Measurements from ENCODE around the gene CEBPA.

Gene CEBPA

DNA sequence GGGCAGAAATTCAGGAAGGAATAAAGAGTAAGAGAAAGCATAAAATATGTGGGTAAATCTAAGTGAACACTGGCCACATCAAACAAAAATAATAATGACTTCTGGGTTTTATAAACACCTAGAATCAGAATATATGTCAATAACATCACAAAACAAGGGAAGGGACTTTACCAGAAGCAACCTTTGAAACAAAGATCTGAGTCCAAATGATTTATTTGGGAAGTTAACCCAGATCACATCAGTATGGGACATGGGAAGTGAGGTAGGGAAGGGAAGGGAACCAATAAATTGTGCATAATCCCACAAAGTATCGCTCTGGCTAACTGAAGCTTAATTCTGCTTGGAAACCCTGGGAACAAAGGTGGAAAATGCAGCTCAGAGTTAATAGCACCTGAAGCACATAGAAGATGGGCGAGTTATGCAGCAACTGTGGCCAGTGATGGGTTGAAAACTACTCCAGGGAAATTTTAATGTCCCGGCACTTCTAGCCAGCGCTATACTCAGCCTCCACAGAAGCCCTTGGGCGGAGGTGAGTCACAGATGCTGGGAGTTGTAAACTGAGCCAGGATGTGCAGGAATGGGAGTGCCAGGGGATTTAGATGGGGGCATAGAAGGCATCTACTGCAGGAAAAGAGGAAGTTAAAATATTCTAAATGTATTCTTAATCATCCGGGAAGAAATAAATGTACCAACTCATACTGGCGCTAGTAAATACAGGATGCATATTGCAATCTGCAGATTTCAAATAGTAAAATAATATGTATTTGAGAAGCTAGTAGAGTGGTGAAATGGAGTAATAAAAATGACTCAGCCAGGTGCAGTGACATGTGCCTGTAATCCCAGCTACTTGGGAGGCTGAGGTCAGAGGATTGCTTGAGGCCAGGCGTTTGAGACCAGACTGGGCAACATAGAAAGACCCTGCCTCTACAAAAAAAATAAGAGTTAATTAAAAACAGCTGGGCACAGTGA is 37.0 kb upstream of the CEBPA start:
- DNase-seq (ENCODE audit: low read depth), result no peak
- in situ Hi-C loops (cut with HindIII; ENCODE audit: low sequenced_read_pairs), result no loop called here
- TF ChIP-seq, protein P1, sequence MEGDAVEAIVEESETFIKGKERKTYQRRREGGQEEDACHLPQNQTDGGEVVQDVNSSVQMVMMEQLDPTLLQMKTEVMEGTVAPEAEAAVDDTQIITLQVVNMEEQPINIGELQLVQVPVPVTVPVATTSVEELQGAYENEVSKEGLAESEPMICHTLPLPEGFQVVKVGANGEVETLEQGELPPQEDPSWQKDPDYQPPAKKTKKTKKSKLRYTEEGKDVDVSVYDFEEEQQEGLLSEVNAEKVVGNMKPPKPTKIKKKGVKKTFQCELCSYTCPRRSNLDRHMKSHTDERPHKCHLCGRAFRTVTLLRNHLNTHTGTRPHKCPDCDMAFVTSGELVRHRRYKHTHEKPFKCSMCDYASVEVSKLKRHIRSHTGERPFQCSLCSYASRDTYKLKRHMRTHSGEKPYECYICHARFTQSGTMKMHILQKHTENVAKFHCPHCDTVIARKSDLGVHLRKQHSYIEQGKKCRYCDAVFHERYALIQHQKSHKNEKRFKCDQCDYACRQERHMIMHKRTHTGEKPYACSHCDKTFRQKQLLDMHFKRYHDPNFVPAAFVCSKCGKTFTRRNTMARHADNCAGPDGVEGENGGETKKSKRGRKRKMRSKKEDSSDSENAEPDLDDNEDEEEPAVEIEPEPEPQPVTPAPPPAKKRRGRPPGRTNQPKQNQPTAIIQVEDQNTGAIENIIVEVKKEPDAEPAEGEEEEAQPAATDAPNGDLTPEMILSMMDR (IDR thresholded peaks at IDR 0.05; ENCODE audit: low read depth, low read length, missing control alignments), result no peak
- H3K4me3 ChIP-seq (ENCODE audit: low read depth, low read length), result no peak overlapping the region

DNA sequence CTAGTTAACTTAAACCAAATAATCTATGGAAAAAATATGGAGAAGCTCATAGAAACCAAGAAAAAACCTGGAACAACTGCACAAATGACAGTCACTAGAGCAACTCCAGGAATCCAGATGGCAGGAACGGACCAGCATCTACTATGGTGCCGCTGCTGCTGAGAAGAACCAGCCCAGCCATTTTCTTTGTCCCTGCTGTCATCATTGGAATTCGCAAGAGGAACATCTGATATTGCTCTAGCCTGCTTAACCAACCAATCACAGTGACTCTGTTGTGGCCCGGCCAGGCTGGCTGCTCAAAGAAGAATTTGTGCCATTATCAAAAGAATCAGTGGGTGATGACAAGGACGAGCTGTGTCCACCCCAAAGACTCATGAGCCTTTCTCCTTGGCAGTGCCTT is 33.1 kb upstream of the CEBPA start:
- TF ChIP-seq, protein P1 (IDR thresholded peaks at IDR 0.05; ENCODE audit: low read depth, low read length, missing control alignments), result no peak
- in situ Hi-C loops (cut with HindIII; ENCODE audit: low sequenced_read_pairs), result no loop called here
- no peak overlapping the region for H3K4me3 ChIP-seq (ENCODE audit: low read depth, low read length)
- DNase-seq (ENCODE audit: low read depth), result no peak

DNA sequence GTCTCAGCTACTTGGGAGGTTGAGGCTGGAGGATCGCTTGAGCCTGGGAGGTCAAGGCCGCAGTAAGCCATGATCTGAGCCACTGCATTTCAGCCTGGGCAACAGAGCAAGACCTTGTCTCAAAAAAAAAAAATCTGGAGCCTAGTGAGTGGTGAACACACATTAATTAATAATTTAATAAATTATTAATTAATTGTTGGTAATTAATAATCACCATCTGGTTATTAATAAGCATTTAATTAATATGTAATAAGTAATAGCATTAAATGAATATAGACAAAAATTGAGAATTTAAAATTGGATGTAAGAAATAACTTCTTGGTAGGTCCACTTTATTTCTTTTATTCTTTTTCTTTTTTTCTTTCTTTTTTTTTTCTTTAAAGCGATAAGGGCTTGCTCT is 31.9 kb upstream of the CEBPA start:
- H3K4me3 ChIP-seq (ENCODE audit: low read depth, low read length), result no peak overlapping the region
- no peak for DNase-seq (ENCODE audit: low read depth)
- TF ChIP-seq, protein P1 (IDR thresholded peaks at IDR 0.05; ENCODE audit: low read depth, low read length, missing control alignments), result no peak
- in situ Hi-C loops (cut with HindIII; ENCODE audit: low sequenced_read_pairs), result no loop called here

DNA sequence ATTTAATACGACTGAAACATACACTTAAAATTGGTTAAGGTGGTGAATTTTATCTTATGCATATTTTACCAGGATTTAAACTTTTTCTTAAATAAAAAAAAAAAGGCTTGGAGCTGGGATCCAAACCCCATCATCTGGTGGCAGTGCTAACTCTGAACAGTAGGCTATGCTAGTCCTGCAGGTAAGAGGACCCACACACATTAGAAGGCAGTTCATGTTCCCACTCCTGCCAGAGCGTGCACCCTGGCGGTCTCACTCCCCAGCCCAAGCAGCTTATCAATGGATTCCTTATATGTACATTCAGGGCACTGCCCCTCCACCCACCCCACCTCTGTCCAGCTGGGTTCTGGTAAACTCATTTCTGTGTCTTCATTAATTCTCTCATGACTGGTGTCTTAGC is 31.3 kb upstream of the CEBPA start:
- no peak for DNase-seq (ENCODE audit: low read depth)
- TF ChIP-seq, protein P1 (IDR thresholded peaks at IDR 0.05; ENCODE audit: low read depth, low read length, missing control alignments), result no peak
- in situ Hi-C loops (cut with HindIII; ENCODE audit: low sequenced_read_pairs), result no loop called here
- no peak overlapping the region for H3K4me3 ChIP-seq (ENCODE audit: low read depth, low read length)

DNA sequence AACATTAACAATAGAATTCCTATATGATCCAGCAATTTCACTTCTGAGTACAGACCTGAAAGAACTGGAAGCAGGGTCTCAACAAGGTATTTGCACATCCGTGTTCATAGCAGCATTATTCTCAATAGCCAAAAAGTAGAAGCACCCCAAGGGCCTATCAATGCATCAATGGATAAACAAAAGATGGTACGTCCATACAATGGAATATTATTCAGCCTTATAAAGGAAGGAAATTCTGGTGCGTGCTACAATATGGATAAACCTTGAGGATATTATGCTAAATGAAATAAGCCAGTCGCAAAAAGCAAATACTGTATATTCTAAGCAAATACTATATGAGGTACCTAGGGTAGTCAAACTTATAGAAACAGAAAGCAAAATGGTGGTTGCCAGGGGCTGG is 30.8 kb upstream of the CEBPA start:
- in situ Hi-C loops (cut with HindIII; ENCODE audit: low sequenced_read_pairs), result no loop called here
- DNase-seq (ENCODE audit: low read depth), result no peak
- no peak overlapping the region for H3K4me3 ChIP-seq (ENCODE audit: low read depth, low read length)

DNA sequence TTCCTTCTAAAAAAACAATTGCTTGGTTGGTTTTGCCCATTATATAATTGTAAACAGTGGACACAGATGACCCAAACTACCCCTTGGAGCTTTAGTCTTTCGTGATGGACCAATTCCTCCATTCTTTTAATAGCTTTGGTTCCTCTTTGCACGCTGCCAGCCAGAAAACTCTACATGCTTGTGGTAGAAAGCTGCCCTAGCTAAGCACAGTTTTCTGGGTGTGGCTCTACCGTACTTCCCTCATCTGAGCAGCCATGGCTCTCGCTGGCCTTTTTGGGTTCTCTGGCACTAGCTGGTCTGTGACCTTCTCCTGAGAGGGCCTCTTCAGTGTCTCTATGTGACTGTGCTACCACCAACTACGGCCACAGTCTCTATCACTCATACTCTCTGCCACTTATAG is 29.9 kb upstream of the CEBPA start:
- no peak for DNase-seq (ENCODE audit: low read depth)
- TF ChIP-seq, protein P1 (IDR thresholded peaks at IDR 0.05; ENCODE audit: low read depth, low read length, missing control alignments), result no peak
- in situ Hi-C loops (cut with HindIII; ENCODE audit: low sequenced_read_pairs), result no loop called here
- H3K4me3 ChIP-seq (ENCODE audit: low read depth, low read length), result no peak overlapping the region

More for the DNA sequence above, 30.8 kb upstream of the CEBPA start:
- TF ChIP-seq, protein P1 (IDR thresholded peaks at IDR 0.05; ENCODE audit: low read depth, low read length, missing control alignments), result no peak

Data from astrocyte of the cerebellum (primary cell).